ENCODE results near the gene NKPD1.

Gene NKPD1

GRCh38 chr19:45175515-45176345 lies 14.9 kb upstream of the NKPD1 start:
- Histone ChIP-seq H2AFZ (ENCODE audit: low read depth, low read length) (no peak overlapping the region), H3K4me2 (ENCODE audit: low read length) (no peak overlapping the region), H3K9ac (ENCODE audit: low read length) (no peak overlapping the region), H3K36me3 (replicated peaks; ENCODE audit: low read depth, low read length) (no peaks in the 10 kb centered on the region), H3K4me1 (ENCODE audit: low read length) (peaks cover 8% of the 10 kb centered on the region; the same call in 1 of the 2 replicates), H4K20me1 (ENCODE audit: insufficient read depth, low read length) (no peaks in the 10 kb centered on the region), H3K27me3 (ENCODE audit: low read depth, low read length) (no peaks in the 10 kb centered on the region), H3K79me2 (ENCODE audit: low read length) (peaks cover 32% of the 10 kb centered on the region), H3K9me3 (ENCODE audit: insufficient read depth, low read length) (no peaks in the 10 kb centered on the region), H3K27ac (ENCODE audit: low read length) (no peak overlapping the region), H3K4me3 (ENCODE audit: low read length) (no peak overlapping the region)
- TF ChIP-seq CTCF (IDR thresholded peaks at IDR 0.05; ENCODE audit: low read depth, low read length), result no peak
- TF ChIP-seq EZH2phosphoT487 (IDR thresholded peaks at IDR 0.05; ENCODE audit: low read depth), result no peak

GRCh38 chr19:45173816-45174215 lies 13.0 kb upstream of the NKPD1 start:
- Histone ChIP-seq H4K20me1 (ENCODE audit: insufficient read depth, low read length) (no peaks in the 10 kb centered on the region), H3K27me3 (ENCODE audit: low read depth, low read length) (no peaks in the 10 kb centered on the region), H3K4me3 (ENCODE audit: low read length) (no peak overlapping the region), H3K4me2 (ENCODE audit: low read length) (no peak overlapping the region), H3K4me1 (ENCODE audit: low read length) (peaks cover 4% of the 10 kb centered on the region; the same call in 1 of the 2 replicates), H3K9me3 (ENCODE audit: insufficient read depth, low read length) (no peaks in the 10 kb centered on the region), H2AFZ (ENCODE audit: low read depth, low read length) (no peak overlapping the region), H3K36me3 (replicated peaks; ENCODE audit: low read depth, low read length) (no peaks in the 10 kb centered on the region), H3K9ac (ENCODE audit: low read length) (no peak overlapping the region), H3K27ac (ENCODE audit: low read length) (no peak overlapping the region), H3K79me2 (ENCODE audit: low read length) (peaks cover 13% of the 10 kb centered on the region)
- TF ChIP-seq EZH2phosphoT487 (IDR thresholded peaks at IDR 0.05; ENCODE audit: low read depth), result no peak
- no peak for TF ChIP-seq CTCF (IDR thresholded peaks at IDR 0.05; ENCODE audit: low read depth, low read length)

GRCh38 chr19:45172611-45173208 lies 11.9 kb upstream of the NKPD1 start:
- Histone ChIP-seq H3K79me2 (ENCODE audit: low read length) (peaks cover 9% of the 10 kb centered on the region), H3K4me3 (ENCODE audit: low read length) (no peak overlapping the region), H3K9me3 (ENCODE audit: insufficient read depth, low read length) (no peaks in the 10 kb centered on the region), H3K36me3 (replicated peaks; ENCODE audit: low read depth, low read length) (no peaks in the 10 kb centered on the region), H3K4me2 (ENCODE audit: low read length) (no peak overlapping the region), H3K4me1 (ENCODE audit: low read length) (peaks cover 4% of the 10 kb centered on the region; the same call in 1 of the 2 replicates), H3K27me3 (ENCODE audit: low read depth, low read length) (no peaks in the 10 kb centered on the region), H3K9ac (ENCODE audit: low read length) (no peak overlapping the region), H2AFZ (ENCODE audit: low read depth, low read length) (no peak overlapping the region), H3K27ac (ENCODE audit: low read length) (no peak overlapping the region), H4K20me1 (ENCODE audit: insufficient read depth, low read length) (no peaks in the 10 kb centered on the region)
- TF ChIP-seq EZH2phosphoT487 (IDR thresholded peaks at IDR 0.05; ENCODE audit: low read depth) (no peak), CTCF (IDR thresholded peaks at IDR 0.05; ENCODE audit: low read depth, low read length) (no peak)

GRCh38 chr19:45172173-45172572 lies 11.4 kb upstream of the NKPD1 start:
- Histone ChIP-seq H3K79me2 (ENCODE audit: low read length) (peaks cover 4% of the 10 kb centered on the region), H3K36me3 (replicated peaks; ENCODE audit: low read depth, low read length) (no peaks in the 10 kb centered on the region), H3K4me1 (ENCODE audit: low read length) (peaks cover 3% of the 10 kb centered on the region; the same call in 1 of the 2 replicates), H3K9me3 (ENCODE audit: insufficient read depth, low read length) (no peaks in the 10 kb centered on the region), H3K27me3 (ENCODE audit: low read depth, low read length) (no peaks in the 10 kb centered on the region), H4K20me1 (ENCODE audit: insufficient read depth, low read length) (no peaks in the 10 kb centered on the region), H3K4me3 (ENCODE audit: low read length) (no peak overlapping the region), H3K27ac (ENCODE audit: low read length) (no peak overlapping the region), H3K4me2 (ENCODE audit: low read length) (no peak overlapping the region), H3K9ac (ENCODE audit: low read length) (no peak overlapping the region), H2AFZ (ENCODE audit: low read depth, low read length) (no peak overlapping the region)
- TF ChIP-seq EZH2phosphoT487 (IDR thresholded peaks at IDR 0.05; ENCODE audit: low read depth), result no peak
- TF ChIP-seq CTCF (IDR thresholded peaks at IDR 0.05; ENCODE audit: low read depth, low read length), result no peak

Measured in OCI-LY3 (cell line).